ENCODE data around the gene TIRAP.

DNA sequence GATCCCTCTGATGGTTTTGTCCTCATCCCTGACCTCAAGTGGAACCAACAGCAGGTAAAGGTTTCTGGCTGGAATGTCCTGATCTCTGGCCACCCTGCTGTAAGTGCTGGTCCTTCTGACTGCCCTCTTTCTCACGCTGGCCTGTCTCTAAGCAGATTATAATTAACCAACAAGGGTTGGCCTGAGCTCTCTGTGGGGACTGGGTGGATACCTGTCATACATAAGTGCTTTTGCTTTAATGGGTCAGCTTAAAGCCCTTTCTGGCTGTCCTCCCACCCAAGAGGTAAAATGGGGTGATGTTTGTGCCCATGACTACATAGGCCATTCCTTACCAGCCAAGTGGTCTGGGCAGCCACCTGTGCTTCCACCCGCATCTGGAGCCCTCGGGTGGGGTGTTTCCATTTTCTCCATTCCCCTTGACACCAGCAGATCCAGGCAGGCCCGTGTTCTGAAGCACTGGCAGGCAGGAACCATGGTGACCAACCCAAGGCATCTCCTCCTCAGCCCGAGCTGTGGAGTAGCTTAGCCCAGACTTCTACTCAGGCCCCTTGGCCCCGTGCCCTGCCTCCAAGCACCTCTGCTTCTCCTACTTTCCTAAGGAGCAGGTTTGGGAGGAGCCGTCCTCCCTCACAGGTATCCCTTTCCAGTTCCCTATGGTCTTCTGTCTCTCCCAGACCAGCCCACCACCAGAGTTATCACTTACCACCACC is 55.6 kb downstream of the TIRAP start:
- TF ChIP-seq, protein P1, sequence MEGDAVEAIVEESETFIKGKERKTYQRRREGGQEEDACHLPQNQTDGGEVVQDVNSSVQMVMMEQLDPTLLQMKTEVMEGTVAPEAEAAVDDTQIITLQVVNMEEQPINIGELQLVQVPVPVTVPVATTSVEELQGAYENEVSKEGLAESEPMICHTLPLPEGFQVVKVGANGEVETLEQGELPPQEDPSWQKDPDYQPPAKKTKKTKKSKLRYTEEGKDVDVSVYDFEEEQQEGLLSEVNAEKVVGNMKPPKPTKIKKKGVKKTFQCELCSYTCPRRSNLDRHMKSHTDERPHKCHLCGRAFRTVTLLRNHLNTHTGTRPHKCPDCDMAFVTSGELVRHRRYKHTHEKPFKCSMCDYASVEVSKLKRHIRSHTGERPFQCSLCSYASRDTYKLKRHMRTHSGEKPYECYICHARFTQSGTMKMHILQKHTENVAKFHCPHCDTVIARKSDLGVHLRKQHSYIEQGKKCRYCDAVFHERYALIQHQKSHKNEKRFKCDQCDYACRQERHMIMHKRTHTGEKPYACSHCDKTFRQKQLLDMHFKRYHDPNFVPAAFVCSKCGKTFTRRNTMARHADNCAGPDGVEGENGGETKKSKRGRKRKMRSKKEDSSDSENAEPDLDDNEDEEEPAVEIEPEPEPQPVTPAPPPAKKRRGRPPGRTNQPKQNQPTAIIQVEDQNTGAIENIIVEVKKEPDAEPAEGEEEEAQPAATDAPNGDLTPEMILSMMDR (IDR thresholded peaks at IDR 0.05): no peak
- no peak for TF ChIP-seq POLR2A (IDR thresholded peaks at IDR 0.05)

Measured in esophagus squamous epithelium (tissue), 4 donors.